Activated CD8-positive, alpha-beta memory T cell treated with anti-CD3 and anti-CD28 coated beads for 4 hours (primary cell): ENCODE data around the gene TTF1.
"Not testable (repeated sequence)": the region's sequence is repeated elsewhere in the genome, so short reads cannot be mapped to it uniquely, and the experiment has no call there.

ENCODE experiments used
- DNase-seq, 2 donors: peaks; one replicate each; pipeline ENCODE4 v3.0.0-alpha.2; 2020; ENCODE audit warnings: low read depth in 2 of 2

The TTF1 gene

DNA sequence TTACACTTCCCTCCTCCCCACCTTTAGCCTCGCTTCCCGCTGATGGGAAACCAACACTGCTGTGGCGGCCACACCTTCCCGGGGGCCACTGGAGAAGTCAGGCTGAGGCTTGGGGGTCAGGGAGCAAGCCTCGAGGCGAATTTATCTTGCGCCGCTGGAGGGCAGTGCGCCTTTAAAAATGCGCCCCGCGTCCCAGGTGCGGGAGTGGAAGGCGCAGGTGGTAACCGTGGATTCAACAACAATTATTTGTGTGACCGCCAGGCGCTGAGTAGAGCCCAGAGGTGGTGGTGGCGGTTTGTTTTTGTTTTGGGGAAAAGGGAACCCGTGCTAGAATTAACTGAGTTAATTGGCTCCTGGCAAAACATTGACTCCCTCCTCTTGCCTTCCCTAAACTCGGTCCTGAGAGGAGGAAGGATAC, 4.5 kb upstream of the TTF1 start:
- peak; percentile 26 to 27 for DNase-seq

- DNase-seq, result no peak
Observed at GRCh38 chr9:132410642-132411041, 4.0 kb upstream of the TTF1 start.

DNA sequence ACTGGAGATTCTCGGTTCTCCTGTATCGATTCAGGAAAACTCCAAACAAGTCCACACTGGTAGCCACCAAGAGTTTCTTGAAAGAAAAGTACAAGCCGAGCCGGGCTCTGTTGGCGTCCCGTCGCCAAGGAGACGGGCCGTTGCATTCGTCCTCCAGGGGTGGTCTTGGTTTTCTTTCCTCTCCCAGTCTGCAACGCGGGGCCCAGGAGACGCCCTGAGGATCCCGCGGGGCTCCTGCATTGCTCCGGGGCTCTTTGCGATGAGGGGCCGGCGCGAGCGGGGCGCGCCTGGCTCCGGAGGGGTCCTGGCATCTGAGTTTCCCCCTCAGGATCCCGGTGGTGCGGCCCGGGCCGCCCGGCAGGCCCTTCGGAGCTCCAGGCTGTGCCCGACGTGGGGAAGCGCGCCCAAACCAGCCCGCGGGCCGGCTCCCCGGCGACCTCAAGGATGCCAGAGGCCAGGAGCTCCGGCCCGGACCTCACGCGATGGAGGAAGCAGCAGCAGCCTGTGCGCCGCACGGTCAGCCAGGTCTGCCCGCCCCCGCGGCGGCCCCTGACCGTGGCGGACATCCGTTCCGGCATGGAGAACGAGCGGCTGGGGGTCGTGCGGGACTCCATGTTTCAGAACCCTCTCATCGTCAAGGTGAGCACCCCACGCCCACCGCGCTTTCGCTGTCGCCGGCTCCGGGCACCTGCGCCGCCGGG, 3.3 kb upstream of the TTF1 start, which contains the start of gene CFAP77:
Gene CFAP77, plus strand, starts transcription at position 384 of the 701 bp plus-strand sequence. Its CDS starts 61 bp downstream, at position 445.
- no peak for DNase-seq

GRCh38 chr9:132408521-132408920, 1.9 kb upstream of the TTF1 start:
- no peak for DNase-seq

- no peak for DNase-seq
Observed at GRCh38 chr9:132407196-132407595, 556 bp upstream of the TTF1 start.

DNA sequence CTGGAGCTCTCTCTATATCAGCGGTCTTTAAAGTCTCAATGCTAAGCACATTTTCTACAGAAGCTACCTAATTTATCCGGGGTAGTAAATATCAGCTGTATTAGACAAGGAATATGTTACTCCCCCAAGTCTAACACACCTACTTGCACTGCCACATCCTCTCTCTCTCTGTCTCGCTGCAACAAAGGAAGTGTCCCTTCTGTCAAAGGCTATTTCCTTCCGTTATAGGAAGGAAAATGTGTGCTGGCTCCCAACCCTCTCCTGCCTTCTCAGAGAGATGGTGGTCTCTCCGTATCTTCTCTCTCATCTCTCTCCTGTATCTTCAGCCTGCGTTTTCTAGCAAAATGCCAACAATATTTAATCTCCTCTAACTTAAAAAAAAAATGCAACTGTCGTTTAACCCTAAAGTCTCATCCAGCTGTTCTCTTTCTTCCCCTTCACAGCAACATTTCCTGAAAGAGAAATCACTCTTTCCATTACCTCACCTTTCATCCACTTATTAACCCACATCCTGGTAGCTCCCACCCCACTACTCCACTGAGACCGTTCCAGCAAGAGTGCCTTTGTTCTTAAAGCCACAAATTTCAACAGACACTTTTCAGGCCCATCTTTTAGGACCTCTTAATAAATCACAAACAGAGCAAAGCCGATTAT, 2.3 kb downstream of the TTF1 start:
- DNase-seq, result no peak

DNA sequence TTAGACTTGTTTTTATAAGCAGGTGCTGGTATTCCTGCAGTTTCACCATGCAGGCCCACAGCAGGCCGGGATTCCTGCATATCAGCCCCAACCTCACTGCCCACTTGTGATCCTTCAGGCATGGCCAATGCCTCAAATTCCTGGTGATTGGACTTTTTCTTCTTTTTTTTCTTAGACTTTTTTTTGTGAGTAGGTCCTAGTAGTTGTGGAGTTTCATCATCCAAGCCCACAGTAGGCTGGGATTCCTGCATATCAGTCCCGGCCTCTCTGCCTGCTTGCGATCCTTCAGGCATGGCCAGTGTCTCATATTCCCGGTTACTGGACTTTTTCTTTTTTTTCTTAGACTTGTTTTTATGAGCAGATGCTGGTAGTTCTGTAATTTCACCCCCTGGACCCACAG, 4.8 kb downstream of the TTF1 start:
- no peak for DNase-seq

- DNase-seq, result no peak
Observed at GRCh38 chr9:132395560-132395959, 11.1 kb downstream of the TTF1 start.

- no peak for DNase-seq
Observed at GRCh38 chr9:132391449-132391848, 15.2 kb downstream of the TTF1 start.

DNA sequence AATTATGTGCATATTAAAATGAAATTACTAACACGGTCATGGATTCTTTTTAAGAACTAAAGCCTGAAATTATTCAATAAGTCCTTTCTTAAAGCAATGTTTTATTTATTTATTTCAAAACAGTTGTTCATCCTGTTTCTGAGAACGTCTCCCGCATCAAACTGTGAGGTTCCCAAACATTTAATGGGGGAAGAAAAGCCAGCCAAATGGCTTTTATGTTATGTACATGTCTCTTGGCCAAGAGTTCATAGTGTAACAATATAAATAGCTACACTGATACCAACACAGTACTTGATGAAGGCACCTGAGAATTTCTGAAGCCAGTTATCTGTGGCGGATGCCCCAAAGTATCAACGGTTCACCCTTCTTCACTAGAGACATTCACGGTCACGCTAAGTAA, 15.7 kb downstream of the TTF1 start:
- DNase-seq, result no peak

- no peak for DNase-seq
Observed at GRCh38 chr9:132387133-132387532, 19.5 kb downstream of the TTF1 start.

DNA sequence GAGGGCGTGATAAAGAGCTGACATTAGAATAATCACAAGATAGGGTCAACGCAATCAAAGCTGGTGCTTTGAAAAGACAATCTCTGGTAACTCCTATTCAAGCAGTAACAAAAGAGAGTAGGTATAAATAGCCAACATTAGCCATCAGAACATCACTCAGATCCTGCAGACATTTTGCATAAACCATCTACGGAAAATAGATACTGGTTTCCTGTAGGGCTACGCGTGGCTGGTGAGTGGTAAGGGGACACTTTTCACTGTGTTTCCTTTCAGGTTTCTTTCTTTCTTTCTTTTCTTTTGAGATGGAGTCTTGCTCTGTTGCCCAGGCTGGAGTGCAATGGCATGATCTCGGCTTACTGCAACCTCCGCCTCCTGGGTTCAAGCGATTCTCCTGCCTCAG, 22.3 kb downstream of the TTF1 start:
- no peak for DNase-seq

DNA sequence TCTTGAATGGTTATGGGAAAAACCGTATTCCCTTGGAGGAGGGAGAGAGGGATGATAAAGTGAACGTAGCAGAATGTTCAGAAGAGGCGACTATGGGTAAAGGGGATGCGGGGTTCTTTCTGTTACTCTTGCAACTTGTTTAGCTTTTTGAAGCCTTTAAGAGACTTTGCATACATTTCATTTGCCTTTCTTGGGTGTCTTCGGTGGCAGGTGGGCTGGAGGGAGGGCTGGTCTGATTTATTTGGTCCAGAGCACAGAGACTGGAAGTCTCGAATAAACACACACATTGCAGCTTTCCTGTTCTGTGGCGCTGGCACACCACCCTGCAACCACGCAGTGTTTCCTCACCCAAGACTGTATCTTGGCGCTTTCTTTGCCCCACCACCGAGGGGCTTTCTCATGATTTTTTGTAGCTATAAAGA, 23.2 kb downstream of the TTF1 start:
- DNase-seq, result no peak

- no peak for DNase-seq
Observed at GRCh38 chr9:132381966-132382541, 24.6 kb downstream of the TTF1 start.

GRCh38 chr9:132378416-132378815, 28.2 kb downstream of the TTF1 start:
- not testable (repeated sequence) for DNase-seq

- DNase-seq, result not testable (repeated sequence)
Observed at GRCh38 chr9:132377769-132378168, 28.9 kb downstream of the TTF1 start.

DNA sequence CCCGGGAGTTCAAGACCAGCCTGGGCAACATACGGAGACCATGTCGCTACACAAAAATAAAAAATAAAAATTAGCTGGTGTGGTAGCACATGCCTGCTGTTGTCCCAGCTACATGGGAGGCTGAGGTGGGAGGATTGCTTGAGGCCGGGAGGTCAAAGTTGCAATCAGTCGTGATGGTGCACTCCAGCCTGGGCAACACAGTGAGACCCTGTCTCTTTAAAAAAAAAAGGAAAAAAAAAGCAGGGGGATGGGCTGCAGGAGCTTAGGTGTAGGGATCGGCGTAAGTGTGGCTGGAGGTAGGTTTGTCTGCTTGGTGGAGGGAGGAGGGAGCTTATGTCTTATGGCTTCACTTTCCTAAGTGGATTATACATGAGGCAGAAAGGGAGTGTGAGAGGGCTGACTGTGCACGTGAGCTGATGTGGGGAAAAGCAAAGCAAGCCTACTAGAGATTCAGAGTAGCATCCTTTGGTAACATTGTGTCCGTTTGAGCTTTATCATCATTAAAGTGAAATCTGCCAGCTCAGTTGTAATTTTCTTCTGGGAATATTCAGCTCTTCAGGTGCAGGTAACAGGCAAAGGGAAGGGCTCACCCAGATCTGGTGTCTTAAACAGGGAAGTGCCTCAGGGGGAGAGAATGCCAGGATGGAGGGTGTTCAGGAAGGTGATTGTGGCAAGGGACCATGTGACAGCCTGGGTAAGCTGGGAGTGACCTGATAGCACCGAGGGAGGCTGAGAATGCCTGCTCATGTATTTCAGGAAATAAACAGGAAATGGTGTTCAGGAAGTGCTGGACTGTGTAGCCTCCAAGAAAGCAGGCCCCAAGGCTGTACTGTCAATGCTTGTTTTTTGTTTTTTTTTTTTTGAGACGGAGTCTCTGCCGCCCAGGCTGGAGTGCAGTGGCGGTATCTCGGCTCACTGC, 34.2 kb downstream of the TTF1 start:
- DNase-seq, result no peak

DNA sequence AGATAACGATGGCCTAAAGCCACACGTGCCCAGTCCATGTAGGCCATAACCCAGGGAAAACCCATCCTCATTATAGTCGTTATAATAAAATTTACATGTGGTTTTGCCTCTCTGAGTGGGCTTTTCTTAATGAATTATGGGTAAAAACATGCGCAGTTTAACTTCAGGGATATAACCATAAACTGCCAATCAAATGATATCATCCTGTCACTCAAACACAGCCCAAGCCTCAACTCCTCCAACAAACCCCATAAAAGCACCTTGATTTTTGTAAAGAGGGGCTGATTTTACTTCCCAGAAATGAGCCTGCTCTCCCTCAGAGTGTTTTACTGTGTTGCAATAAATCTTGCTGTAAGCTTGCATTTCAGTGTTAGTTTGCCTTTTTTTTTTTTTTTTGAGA, 36.0 kb downstream of the TTF1 start:
- DNase-seq, result no peak

DNA sequence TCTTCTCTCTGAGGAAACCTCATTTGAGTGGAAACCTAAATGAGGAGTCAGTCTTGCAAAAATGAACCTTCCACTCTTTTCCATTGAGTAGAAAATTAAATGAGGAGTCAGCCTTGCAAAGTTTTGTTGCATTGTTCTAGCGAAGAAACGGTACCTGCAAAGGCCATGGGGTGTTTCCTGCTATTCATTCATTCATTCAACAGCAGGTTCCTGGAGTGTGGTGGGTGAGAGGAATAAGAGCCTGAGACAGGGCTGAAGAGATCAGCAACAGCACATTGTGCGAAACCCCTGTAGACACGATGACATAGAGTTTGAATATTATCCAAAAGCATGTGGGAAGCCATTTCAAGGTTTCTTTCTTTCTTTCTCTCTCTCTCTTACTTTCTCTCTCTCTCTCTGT, 37.2 kb downstream of the TTF1 start:
- no peak for DNase-seq

GRCh38 chr9:132367613-132368313, 38.9 kb downstream of the TTF1 start:
- no peak for DNase-seq

- no peak for DNase-seq
Observed at GRCh38 chr9:132366481-132366880, 40.2 kb downstream of the TTF1 start.
